ENCODE results near the gene CD44. TPM values are rescaled to one million over a fixed set of nuclear protein-coding genes. Genes with fewer than 3 reads are reported as not detected.

Gene CD44
- total RNA-seq, 3 donors from 2014 or later (not counting 1 experiment from before 2014, with no cell fraction given), result 354 to 638 (median 490) TPM

- intact Hi-C loops (cut with micrococcal nuclease), result no loop called here
- Histone ChIP-seq H3K27me3 (ENCODE audit: control insufficient read depth, insufficient read depth, low read length) (no peaks in the 10 kb centered on the region), H3K36me3 (ENCODE audit: control insufficient read depth, insufficient read depth, low read length) (no peaks in the 10 kb centered on the region), H3K27ac (ENCODE audit: low read length) (no peak overlapping the region), H3K4me3 (ENCODE audit: low read length) (no peak overlapping the region), H3K9me3 (ENCODE audit: control insufficient read depth, insufficient read depth, low read length) (no peaks in the 10 kb centered on the region), H3K4me1 (ENCODE audit: control insufficient read depth, insufficient read depth, low read length) (peaks cover 5% of the 10 kb centered on the region)
- 95% methylated on average over 5 of the region's 5 CpGs for WGBS (ENCODE audit: insufficient coverage)
- ATAC-seq (no peak), DNase-seq (no peak)
- peaks cover 6 to 7% of the 10 kb centered on the region in 2 donors for H3K27me3 Mint-ChIP-seq (ENCODE audit: low read depth in 2 of 2)
- no peak overlapping the region for H3K4me3 Mint-ChIP-seq
- H3K4me1 Mint-ChIP-seq, result peaks cover 6% of the 10 kb centered on the region in 2 donors
- TF ChIP-seq CTCF (IDR thresholded peaks at IDR 0.05), result no peak
- H3K9me3 Mint-ChIP-seq, result no peaks in the 10 kb centered on the region
- no peaks in the 10 kb centered on the region for H3K36me3 Mint-ChIP-seq
- H3K27ac Mint-ChIP-seq, result no peak overlapping the region
Observed at GRCh38 chr11:35281169-35281688, 142.3 kb downstream of the CD44 start.

Other genes with a start within 250 kb of the CD44 start
- 1 to 10 TPM; 6.6 to 9.4 (median 8.1) TPM for gene APIP, start 222.8 kb upstream of the CD44 start, total RNA-seq
- gene PDHX, start 222.6 kb upstream of the CD44 start, total RNA-seq, result 10 to 100 TPM; 18.3 to 27.1 (median 20.9) TPM

Data from natural killer cell (primary cell).